ENCODE measurements around the gene ZSWIM7. TPM values are rescaled to one million over a fixed set of nuclear protein-coding genes. Genes with fewer than 3 reads are reported as not detected.

Gene ZSWIM7
- total RNA-seq, 1 experiment from 2014 or later: 37.8 TPM

DNA sequence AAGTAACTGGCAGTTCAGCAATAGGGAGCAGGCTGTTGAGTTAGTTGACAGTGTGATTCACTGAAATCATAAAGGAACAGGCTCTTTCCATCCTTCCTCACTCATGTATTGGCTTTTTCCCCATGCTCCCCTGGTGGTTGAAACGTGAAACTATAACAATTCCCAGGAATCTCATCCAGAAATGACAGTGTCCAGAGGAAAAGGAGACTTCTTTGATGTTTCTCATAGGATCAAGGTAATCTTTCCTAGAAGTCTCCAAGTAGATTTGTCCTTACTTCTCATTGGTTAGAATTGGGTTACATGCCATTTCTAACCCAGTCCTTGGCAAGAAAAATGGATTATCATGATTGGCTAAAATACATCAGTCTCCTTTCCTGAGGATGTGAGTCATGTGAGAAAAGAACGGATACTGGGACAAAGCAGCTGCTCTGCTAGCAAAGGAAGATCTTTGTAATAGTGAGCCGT, 14.5 kb upstream of the ZSWIM7 start:
- H4K91ac ChIP-seq (ENCODE audit: insufficient read length, low read depth, low read length): no peak overlapping the region
- no peak overlapping the region for H3T11ph ChIP-seq (ENCODE audit: low read length)
- H3K4ac ChIP-seq (ENCODE audit: low read depth, low read length): no peak overlapping the region
- no peak overlapping the region for H4K8ac ChIP-seq (replicated peaks; ENCODE audit: insufficient read length, low read depth, low read length)
- H3K4me1 ChIP-seq (ENCODE audit: insufficient read depth, low read length): no peaks in the 10 kb centered on the region
- H3K14ac ChIP-seq (ENCODE audit: insufficient read depth, low read length): no peak overlapping the region
- no peak overlapping the region for H3K56ac ChIP-seq (ENCODE audit: insufficient read length, low read depth, low read length)
- H3K4me2 ChIP-seq (ENCODE audit: insufficient read depth, insufficient read length, low read length): no peak overlapping the region
- no peak overlapping the region for H2AK5ac ChIP-seq (ENCODE audit: insufficient read length, low read length)
- no CpG with 5 or more reads among the region's 3 CpGs for WGBS (ENCODE audit: extremely low coverage, insufficient read length, low lambda C conversion rate)
- no peak overlapping the region for H3K4me3 Mint-ChIP-seq
- H3K27ac ChIP-seq (ENCODE audit: insufficient read length, low read depth, low read length): no peak overlapping the region
- H3K4me1 Mint-ChIP-seq: peaks cover 0 to 4% of the 10 kb centered on the region in 2 experiments; a peak in 3 of 4 replicates
- no peaks in the 10 kb centered on the region for H3K79me1 ChIP-seq (ENCODE audit: insufficient read depth, low read depth, low read length, poor library complexity, severe bottlenecking)
- no peak overlapping the region for H4K5ac ChIP-seq (ENCODE audit: insufficient read length, low read depth, low read length)
- no peaks in the 10 kb centered on the region for H3K23me2 ChIP-seq (ENCODE audit: insufficient read length, low read depth, low read length, poor library complexity, severe bottlenecking)
- no peak overlapping the region for H2BK15ac ChIP-seq (ENCODE audit: low read depth, low read length)
- no peaks in the 10 kb centered on the region for H3K9me3 Mint-ChIP-seq
- DNase-seq: no peak
- H3K27me3 ChIP-seq (ENCODE audit: insufficient read depth, low read length): no peaks in the 10 kb centered on the region
- no peaks in the 10 kb centered on the region for H3K9me3 ChIP-seq (ENCODE audit: control insufficient read depth, low read depth, low read length)
- no peak overlapping the region for H2BK12ac ChIP-seq (ENCODE audit: insufficient read length, low read depth, low read length)
- H4K20me1 ChIP-seq (ENCODE audit: control insufficient read depth, insufficient read depth, insufficient read length): no peaks in the 10 kb centered on the region
- no peak overlapping the region for H3K23ac ChIP-seq (ENCODE audit: insufficient read length, low read depth, low read length)
- no peaks in the 10 kb centered on the region for H3K79me2 ChIP-seq (ENCODE audit: insufficient read depth, low read length)
- TF ChIP-seq, protein P1, sequence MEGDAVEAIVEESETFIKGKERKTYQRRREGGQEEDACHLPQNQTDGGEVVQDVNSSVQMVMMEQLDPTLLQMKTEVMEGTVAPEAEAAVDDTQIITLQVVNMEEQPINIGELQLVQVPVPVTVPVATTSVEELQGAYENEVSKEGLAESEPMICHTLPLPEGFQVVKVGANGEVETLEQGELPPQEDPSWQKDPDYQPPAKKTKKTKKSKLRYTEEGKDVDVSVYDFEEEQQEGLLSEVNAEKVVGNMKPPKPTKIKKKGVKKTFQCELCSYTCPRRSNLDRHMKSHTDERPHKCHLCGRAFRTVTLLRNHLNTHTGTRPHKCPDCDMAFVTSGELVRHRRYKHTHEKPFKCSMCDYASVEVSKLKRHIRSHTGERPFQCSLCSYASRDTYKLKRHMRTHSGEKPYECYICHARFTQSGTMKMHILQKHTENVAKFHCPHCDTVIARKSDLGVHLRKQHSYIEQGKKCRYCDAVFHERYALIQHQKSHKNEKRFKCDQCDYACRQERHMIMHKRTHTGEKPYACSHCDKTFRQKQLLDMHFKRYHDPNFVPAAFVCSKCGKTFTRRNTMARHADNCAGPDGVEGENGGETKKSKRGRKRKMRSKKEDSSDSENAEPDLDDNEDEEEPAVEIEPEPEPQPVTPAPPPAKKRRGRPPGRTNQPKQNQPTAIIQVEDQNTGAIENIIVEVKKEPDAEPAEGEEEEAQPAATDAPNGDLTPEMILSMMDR (conservative IDR thresholded peaks at IDR 0.05): peak; percentile 61
- H2AFZ ChIP-seq (ENCODE audit: low read length): no peak overlapping the region
- no peaks in the 10 kb centered on the region for H3K27me3 Mint-ChIP-seq (ENCODE audit: low read depth)
- no peak overlapping the region for H3K9ac ChIP-seq (ENCODE audit: extremely low read depth, insufficient read length, low read length)
- no peak overlapping the region for H3K27ac Mint-ChIP-seq
- H2BK20ac ChIP-seq (ENCODE audit: low read depth, low read length, poor library complexity, severe bottlenecking): no peak overlapping the region
- H3K36me3 Mint-ChIP-seq (ENCODE audit: insufficient read depth in 1 of 3, low read depth in 3 of 3): peaks cover 29 to 78% (median 47%) of the 10 kb centered on the region in 3 experiments; a peak in 6 of 7 replicates
- no peak overlapping the region for H3K18ac ChIP-seq (ENCODE audit: insufficient read length, low read depth, low read length)
- no peak overlapping the region for H2BK5ac ChIP-seq (ENCODE audit: insufficient read length, low read length)
- H2BK120ac ChIP-seq (ENCODE audit: low read depth, low read length, poor library complexity, severe bottlenecking): no peak overlapping the region
